Adrenal gland (tissue), 12 donors: ENCODE measurements around the gene ARPC2. TPM values are rescaled to one million over a fixed set of nuclear protein-coding genes. Genes with fewer than 3 reads are reported as not detected.

Source experiments
- DNase-seq, 7 donors: peaks; one replicate each; pipeline ENCODE4 v3.0.0-alpha.2; 2019 to 2020
- H3K27ac ChIP-seq, 5 donors: fragments of 200-600 bp; sonication (generic) in 4 of 5; 1 replicate in 3 of 5; 2 replicates in 2 of 5; pipeline versions ENCODE4 v1.5.1 to v1.8.0; 2016 to 2020; ENCODE audit warnings: mild to moderate bottlenecking in 1 of 5
- H3K27me3 ChIP-seq: fragments of 200-600 bp; 2 replicates; pipeline ENCODE4 v1.8.0; 2021
- H3K36me3 ChIP-seq, 2 donors: fragments of 200-600 bp; replicated peaks in 1 of 2; 1 replicate in 1 of 2; 2 replicates in 1 of 2; pipeline versions ENCODE4 v1.5.1 to v1.8.0; 2018 to 2022
- H3K4me1 ChIP-seq, 2 donors: fragments of 200-600 bp; replicated peaks in 1 of 2; 1 replicate in 1 of 2; 2 replicates in 1 of 2; pipeline versions ENCODE4 v1.5.1 to v1.8.0; 2018 to 2021
- H3K4me3 ChIP-seq, 4 donors: fragments of 200-600 bp; sonication (generic) in 3 of 4; one replicate each; pipeline ENCODE4 v1.5.1; 2016 to 2018
- H3K9me3 ChIP-seq, 3 donors: fragments of 200-600 bp; sonication (generic) in 1 of 3; replicated peaks in 1 of 3; 1 replicate in 2 of 3; 2 replicates in 1 of 3; pipeline versions ENCODE4 v1.5.1 to v1.8.0; 2016 to 2021
- POLR2A ChIP-seq, 2 donors: fragments of 450-650 bp; IDR thresholded peaks; one replicate each; pipeline ENCODE4 v1.6.1; 2017; ENCODE audit warnings: antibody characterized with exemption in 2 of 2, mild to moderate bottlenecking in 2 of 2, moderate library complexity in 1 of 2
- WGBS, 4 donors: extraction: QIAGEN DNeasy Blood & Tissue Kit in 2 of 4; methylation state at CpG; one replicate each; pipeline versions ENCODE4 v1.1.5 to v1.1.7; 2013 to 2017; 5-methylcytosine and 5-hydroxymethylcytosine counted together
- intact Hi-C, 2 donors: fragments of 100-400 bp; cut with DNase I; formaldehyde crosslinking; loops; one replicate each; pipeline versions ENCODE4 v1.14.1 to v1.15.0; 2022 to 2023
- polyA plus RNA-seq, 3 donors: library from polyadenylated mRNA; stranded (reverse); fragments of 200-250 nt in 2 of 3; fragments of 350-450 nt in 1 of 3; fragmentation: Illumina TruSeq in 1 of 3; extraction: RNeasy Lipid Tissue Mini Kit (QIAGEN cat#74804) in 1 of 3; gene quantifications; one replicate each; pipeline ENCODE4 v1.2.3, GENCODE V29; 2013 to 2014
- total RNA-seq, 9 donors: library from RNA; depleted of rRNA in 4 of 9; stranded (reverse); fragments of >200 nt in 4 of 9; fragments of 120-200 nt in 1 of 9; fragmentation: NEBNext Ultra II Directional in 1 of 9; extraction: Animal tissue kit (Norgen Biotek cat#: 25700) in 1 of 9; gene quantifications; one replicate each; pipeline versions ENCODE4 v1.1.0 to v1.2.4, GENCODE V29; 2013 to 2023
- TF ChIP-seq, protein P1 (sequence below), 6 experiments: fragments of 450-650 bp in 4 of 6; fragments of 200-600 bp in 2 of 6; sonication (generic) in 1 of 6; IDR thresholded peaks; 1 replicate in 5 of 6; 2 replicates in 1 of 6; pipeline versions ENCODE4 v1.5.1 to v1.8.0; 2016 to 2021; ENCODE audit warnings: antibody characterized with exemption in 6 of 6, mild to moderate bottlenecking in 2 of 6, moderate library complexity in 1 of 6
- donor health status: healthy with polysubstance abuse.
- donor health status: Bipolar disorder and iron deficiency.
- donor health status: DM: yes; HTN: yes; CAD: no.
- donor health status: DM: no; HTN: no; CAD: no.
- donor health status: DM: no; HTN: no; CAD: no.
- donor health status: DM: yes; HTN: yes; CAD: no.

ARPC2 gene
- total and polyA plus RNA-seq, 12 donors: 93.5 to 284 (median 180) TPM

DNA sequence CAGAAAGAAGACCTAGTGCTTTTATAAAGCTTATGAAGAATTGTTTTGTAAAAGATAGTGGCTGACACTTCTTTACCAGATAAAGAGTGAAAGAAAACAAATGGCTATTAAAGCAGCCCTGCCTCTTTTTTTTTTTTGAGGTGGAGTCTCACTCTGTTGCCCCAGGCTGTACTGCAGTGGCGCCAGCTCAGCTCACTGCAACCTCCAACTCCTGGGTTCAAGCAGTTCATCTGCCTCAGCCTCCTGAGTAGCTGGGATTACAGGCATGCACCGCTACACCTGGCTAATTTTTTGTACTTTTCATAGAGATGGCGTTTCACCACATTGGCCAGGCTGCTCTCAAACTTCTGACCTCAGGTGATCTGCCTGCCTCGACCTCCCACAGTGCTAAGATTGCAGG lies 12.9 kb downstream of the ARPC2 start:
- H3K36me3 ChIP-seq: peaks cover 0 to 79% of the 10 kb centered on the region in 2 donors
- 75 to 91% (median 85%) methylated on average over 4 of the region's 4 CpGs for WGBS, 4 donors
- TF ChIP-seq, protein P1, sequence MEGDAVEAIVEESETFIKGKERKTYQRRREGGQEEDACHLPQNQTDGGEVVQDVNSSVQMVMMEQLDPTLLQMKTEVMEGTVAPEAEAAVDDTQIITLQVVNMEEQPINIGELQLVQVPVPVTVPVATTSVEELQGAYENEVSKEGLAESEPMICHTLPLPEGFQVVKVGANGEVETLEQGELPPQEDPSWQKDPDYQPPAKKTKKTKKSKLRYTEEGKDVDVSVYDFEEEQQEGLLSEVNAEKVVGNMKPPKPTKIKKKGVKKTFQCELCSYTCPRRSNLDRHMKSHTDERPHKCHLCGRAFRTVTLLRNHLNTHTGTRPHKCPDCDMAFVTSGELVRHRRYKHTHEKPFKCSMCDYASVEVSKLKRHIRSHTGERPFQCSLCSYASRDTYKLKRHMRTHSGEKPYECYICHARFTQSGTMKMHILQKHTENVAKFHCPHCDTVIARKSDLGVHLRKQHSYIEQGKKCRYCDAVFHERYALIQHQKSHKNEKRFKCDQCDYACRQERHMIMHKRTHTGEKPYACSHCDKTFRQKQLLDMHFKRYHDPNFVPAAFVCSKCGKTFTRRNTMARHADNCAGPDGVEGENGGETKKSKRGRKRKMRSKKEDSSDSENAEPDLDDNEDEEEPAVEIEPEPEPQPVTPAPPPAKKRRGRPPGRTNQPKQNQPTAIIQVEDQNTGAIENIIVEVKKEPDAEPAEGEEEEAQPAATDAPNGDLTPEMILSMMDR (IDR thresholded peaks at IDR 0.05): no peak
- no peak for TF ChIP-seq POLR2A (IDR thresholded peaks at IDR 0.05)
- peak overlapping the region in 4 of 5 donors; percentile 5 to 62 (median 34) for H3K27ac ChIP-seq
- no peaks in the 10 kb centered on the region for H3K9me3 ChIP-seq
- H3K4me3 ChIP-seq: no peak overlapping the region
- H3K27me3 ChIP-seq: no peaks in the 10 kb centered on the region
- peak in 1 of 7 donors; percentile 13 for DNase-seq
- intact Hi-C loops: no loop called here
- H3K4me1 ChIP-seq: peaks cover 20 to 37% of the 10 kb centered on the region in 2 donors

DNA sequence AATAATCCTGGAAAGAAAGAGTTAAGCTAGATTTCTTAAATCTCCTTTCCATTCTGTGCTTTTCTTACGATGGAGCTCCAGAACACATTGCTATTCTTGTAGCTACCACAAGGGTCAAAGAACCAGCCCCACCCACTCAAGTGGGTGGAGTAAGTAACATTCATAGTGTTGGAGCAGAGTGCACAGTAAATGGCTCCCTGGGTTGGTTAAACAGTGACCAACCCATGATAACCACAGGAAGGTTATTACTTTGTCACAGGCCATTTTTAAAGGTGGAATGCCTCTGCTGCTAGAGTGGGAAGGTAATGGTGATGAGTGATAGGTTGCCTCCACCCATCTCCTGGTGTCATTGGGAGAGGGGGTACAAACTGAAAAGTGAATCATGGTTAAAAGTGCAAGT lies 13.9 kb downstream of the ARPC2 start:
- H3K4me1 ChIP-seq: peaks cover 20 to 37% of the 10 kb centered on the region in 2 donors
- no peaks in the 10 kb centered on the region for H3K9me3 ChIP-seq
- no peak for TF ChIP-seq POLR2A (IDR thresholded peaks at IDR 0.05)
- TF ChIP-seq, protein P1 (IDR thresholded peaks at IDR 0.05): peak in 2 of 6 experiments; percentile 16 to 26
- H3K27me3 ChIP-seq: no peaks in the 10 kb centered on the region
- no peak for DNase-seq
- H3K4me3 ChIP-seq: no peak overlapping the region
- WGBS, 4 donors: 4 to 20% (median 13%) methylated on average over 1 of the region's 1 CpG
- H3K36me3 ChIP-seq: peaks cover 0 to 86% of the 10 kb centered on the region in 2 donors
- peak overlapping the region in 2 of 5 donors; percentile 27 to 62 for H3K27ac ChIP-seq
- intact Hi-C loops: no loop called here

DNA sequence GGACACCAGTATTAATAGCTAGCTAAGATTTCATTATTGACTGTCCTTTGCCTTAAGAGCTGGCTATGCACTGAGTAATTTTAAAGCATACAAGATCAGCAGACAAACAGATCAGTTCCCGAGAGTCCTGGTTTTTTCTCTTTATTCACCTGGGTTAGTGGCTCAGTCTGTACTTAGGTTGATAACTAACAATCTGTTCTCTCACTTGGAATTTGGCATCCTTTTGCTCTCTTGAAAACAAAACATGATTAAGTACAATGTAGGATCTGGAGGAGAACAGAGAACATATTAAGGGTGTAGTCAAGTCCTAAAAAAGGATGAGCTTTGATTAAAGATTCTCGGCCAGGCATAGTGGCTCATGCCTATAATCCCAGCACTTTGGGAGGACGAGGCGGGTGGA lies 16.6 kb downstream of the ARPC2 start:
- TF ChIP-seq POLR2A (IDR thresholded peaks at IDR 0.05): no peak
- TF ChIP-seq, protein P1 (IDR thresholded peaks at IDR 0.05): no peak
- H3K27me3 ChIP-seq: no peaks in the 10 kb centered on the region
- H3K9me3 ChIP-seq: no peaks in the 10 kb centered on the region
- H3K36me3 ChIP-seq: peaks cover 0 to 81% of the 10 kb centered on the region in 2 donors
- no peak overlapping the region for H3K4me3 ChIP-seq
- H3K4me1 ChIP-seq: peaks cover 27 to 30% of the 10 kb centered on the region in 2 donors
- H3K27ac ChIP-seq: no peak overlapping the region
- DNase-seq: no peak
- intact Hi-C loops: no loop called here
- 85 to 90% (median 90%) methylated on average over 4 of the region's 4 CpGs for WGBS, 4 donors

DNA sequence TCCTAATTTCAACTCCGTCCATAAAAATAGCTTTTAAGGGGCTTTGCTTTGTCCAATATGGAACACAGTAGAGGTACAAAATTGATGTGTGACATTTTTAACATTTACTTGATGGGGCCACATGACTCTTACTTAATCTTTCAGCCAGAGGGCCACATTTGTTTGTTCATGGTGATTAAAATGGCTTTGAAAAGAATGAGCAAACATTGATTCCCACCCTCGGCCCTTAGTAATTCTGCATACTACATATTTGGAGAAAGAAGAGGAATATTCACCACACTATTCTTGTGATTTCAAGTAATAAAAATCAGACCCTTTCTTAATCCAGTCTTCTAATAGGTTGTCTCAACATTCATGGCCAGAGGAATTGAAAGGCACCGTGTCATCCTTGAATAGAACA lies 17.5 kb downstream of the ARPC2 start:
- peaks cover 20 to 24% of the 10 kb centered on the region in 2 donors for H3K4me1 ChIP-seq
- H3K27ac ChIP-seq: no peak overlapping the region
- H3K4me3 ChIP-seq: no peak overlapping the region
- H3K9me3 ChIP-seq: no peaks in the 10 kb centered on the region
- WGBS, 4 donors: 62 to 92% (median 64%) methylated on average over 2 to 3 of the region's 3 CpGs
- intact Hi-C loops: no loop called here
- H3K36me3 ChIP-seq: peaks cover 0 to 87% of the 10 kb centered on the region in 2 donors
- no peak for DNase-seq
- TF ChIP-seq, protein P1 (IDR thresholded peaks at IDR 0.05): no peak
- no peak for TF ChIP-seq POLR2A (IDR thresholded peaks at IDR 0.05)
- H3K27me3 ChIP-seq: no peaks in the 10 kb centered on the region
